HEK293 (cell line): ENCODE results near the gene TNS1.

Experiments
- INSM2 ChIP-seq: fragments of 450-650 bp; formaldehyde crosslinking; IDR thresholded peaks from 2 replicates; pipeline ENCODE4 v1.5.1; 2016; ENCODE audit warnings: missing biosample characterization, missing genetic modification characterization
- PRDM1 ChIP-seq: fragments of 450-650 bp; formaldehyde crosslinking; IDR thresholded peaks from 2 replicates; pipeline ENCODE4; 2016; ENCODE audit warnings: missing biosample characterization, missing genetic modification characterization
- ZNF324 ChIP-seq: fragments of 450-650 bp; formaldehyde crosslinking; IDR thresholded peaks from 2 replicates; pipeline ENCODE4 v1.5.1; 2016; ENCODE audit warnings: missing biosample characterization, missing genetic modification characterization
- ZNF701 ChIP-seq: fragments of 450-650 bp; formaldehyde crosslinking; IDR thresholded peaks from 2 replicates; pipeline ENCODE4 v1.5.1; 2016; ENCODE audit warnings: missing biosample characterization, missing genetic modification characterization
- TF ChIP-seq, protein P1 (sequence below): fragments of 450-650 bp; formaldehyde crosslinking; IDR thresholded peaks from 2 replicates; pipeline ENCODE4 v1.5.1; 2016; ENCODE audit warnings: missing biosample characterization, missing genetic modification characterization
- TF ChIP-seq, protein P2 (sequence below): fragments of 450-650 bp; formaldehyde crosslinking; IDR thresholded peaks from 2 replicates; pipeline ENCODE4 v1.5.1; 2016; ENCODE audit warnings: missing biosample characterization, missing genetic modification characterization

DNA sequence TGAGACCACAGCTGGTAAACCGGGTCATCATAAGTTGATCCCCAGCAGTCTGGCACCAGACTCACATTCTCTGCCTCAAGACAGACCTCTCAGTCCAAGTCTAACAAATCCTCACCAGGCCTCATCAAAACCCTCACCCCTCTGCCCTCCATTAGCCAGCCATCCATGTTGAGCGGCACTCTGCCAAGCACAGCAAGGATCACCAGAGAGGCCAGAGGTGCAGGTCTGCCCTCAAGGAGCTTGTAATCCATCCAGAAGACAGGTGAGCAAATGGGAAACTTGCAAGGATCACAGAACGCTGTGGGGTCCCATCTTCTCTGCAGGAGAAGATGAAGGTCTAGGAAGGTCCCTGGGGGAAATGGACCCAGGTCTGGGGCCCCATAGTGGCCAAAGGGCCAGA lies 63.6 kb downstream of the TNS1 start:
- TF ChIP-seq, protein P1, sequence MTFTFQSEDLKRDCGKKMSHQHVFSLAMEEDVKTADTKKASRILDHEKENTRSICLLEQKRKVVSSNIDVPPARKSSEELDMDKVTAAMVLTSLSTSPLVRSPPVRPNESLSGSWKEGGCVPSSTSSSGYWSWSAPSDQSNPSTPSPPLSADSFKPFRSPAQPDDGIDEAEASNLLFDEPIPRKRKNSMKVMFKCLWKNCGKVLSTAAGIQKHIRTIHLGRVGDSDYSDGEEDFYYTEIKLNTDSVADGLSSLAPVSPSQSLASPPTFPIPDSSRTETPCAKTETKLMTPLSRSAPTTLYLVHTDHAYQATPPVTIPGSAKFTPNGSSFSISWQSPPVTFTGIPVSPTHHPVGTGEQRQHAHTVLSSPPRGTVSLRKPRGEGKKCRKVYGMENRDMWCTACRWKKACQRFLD = no peak
- TF ChIP-seq ZNF324 (tag by site-specific recombination) (no peak), INSM2 (tag by site-specific recombination) (no peak), PRDM1 (tag by site-specific recombination) (no peak), ZNF701 (no peak)
- TF ChIP-seq, protein P2, sequence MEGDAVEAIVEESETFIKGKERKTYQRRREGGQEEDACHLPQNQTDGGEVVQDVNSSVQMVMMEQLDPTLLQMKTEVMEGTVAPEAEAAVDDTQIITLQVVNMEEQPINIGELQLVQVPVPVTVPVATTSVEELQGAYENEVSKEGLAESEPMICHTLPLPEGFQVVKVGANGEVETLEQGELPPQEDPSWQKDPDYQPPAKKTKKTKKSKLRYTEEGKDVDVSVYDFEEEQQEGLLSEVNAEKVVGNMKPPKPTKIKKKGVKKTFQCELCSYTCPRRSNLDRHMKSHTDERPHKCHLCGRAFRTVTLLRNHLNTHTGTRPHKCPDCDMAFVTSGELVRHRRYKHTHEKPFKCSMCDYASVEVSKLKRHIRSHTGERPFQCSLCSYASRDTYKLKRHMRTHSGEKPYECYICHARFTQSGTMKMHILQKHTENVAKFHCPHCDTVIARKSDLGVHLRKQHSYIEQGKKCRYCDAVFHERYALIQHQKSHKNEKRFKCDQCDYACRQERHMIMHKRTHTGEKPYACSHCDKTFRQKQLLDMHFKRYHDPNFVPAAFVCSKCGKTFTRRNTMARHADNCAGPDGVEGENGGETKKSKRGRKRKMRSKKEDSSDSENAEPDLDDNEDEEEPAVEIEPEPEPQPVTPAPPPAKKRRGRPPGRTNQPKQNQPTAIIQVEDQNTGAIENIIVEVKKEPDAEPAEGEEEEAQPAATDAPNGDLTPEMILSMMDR (tag by site-specific recombination) = no peak
